Smooth muscle cell (in vitro differentiated cells): ENCODE results near the gene SLCO2A1. TPM values are rescaled to one million over a fixed set of nuclear protein-coding genes. Genes with fewer than 3 reads are reported as not detected.

Source experiments
- DNase-seq: peaks from one replicate; lab custom pipeline; 2025; ENCODE audit not compliant: unreplicated experiment; lab: John Stamatoyannopoulos, UW
- H2AFZ ChIP-seq: fragments of 200-600 bp; sonication (generic); 2 replicates; pipeline ENCODE4 v1.6.0; 2016; ENCODE audit warnings: antibody characterized with exemption, low read depth, mild to moderate bottlenecking
- H3F3A ChIP-seq: fragments of 200-600 bp; sonication (generic); 2 replicates; pipeline ENCODE4 v1.6.0; 2017; ENCODE audit warnings: antibody characterized with exemption, low read depth
- H3K27ac ChIP-seq: fragments of 200-600 bp; sonication (generic); 2 replicates; pipeline ENCODE4 v1.5.1; 2016; ENCODE audit warnings: low read depth, mild to moderate bottlenecking
- H3K27me3 ChIP-seq: fragments of 200-600 bp; sonication (generic); 2 replicates; pipeline ENCODE4 v1.6.1; 2016; ENCODE audit warnings: low read depth, mild to moderate bottlenecking
- H3K36me3 ChIP-seq: fragments of 200-600 bp; sonication (generic); 2 replicates; pipeline ENCODE4 v1.5.1; 2016; ENCODE audit warnings: low read depth
- H3K4me1 ChIP-seq: fragments of 200-600 bp; sonication (generic); 2 replicates; pipeline ENCODE4 v1.5.1; 2016; ENCODE audit warnings: low read depth
- H3K4me2 ChIP-seq: fragments of 200-600 bp; sonication (generic); 2 replicates; pipeline ENCODE4 v1.6.0; 2016; ENCODE audit warnings: mild to moderate bottlenecking
- H3K4me3 ChIP-seq: fragments of 200-600 bp; sonication (generic); 2 replicates; pipeline ENCODE4 v1.5.1; 2016; ENCODE audit warnings: mild to moderate bottlenecking
- H3K79me2 ChIP-seq: fragments of 200-600 bp; sonication (generic); 2 replicates; pipeline ENCODE4 v1.6.0; 2016; ENCODE audit warnings: low read depth, mild to moderate bottlenecking
- H3K9ac ChIP-seq: fragments of 200-600 bp; sonication (generic); 2 replicates; pipeline ENCODE4 v1.6.0; 2016; ENCODE audit warnings: low read depth
- H3K9me3 ChIP-seq: fragments of 200-600 bp; sonication (generic); replicated peaks from 2 replicates; pipeline ENCODE4 v1.5.1; 2016; ENCODE audit warnings: low read depth
- H4K20me1 ChIP-seq: fragments of 200-600 bp; sonication (generic); 2 replicates; pipeline ENCODE4 v1.6.0; 2016; ENCODE audit warnings: low read depth
- WGBS: methylation state at CpG from one replicate; pipeline ENCODE4 v1.1.7; 2016; ENCODE audit warnings: low lambda C conversion rate; 5-methylcytosine and 5-hydroxymethylcytosine counted together
- polyA plus RNA-seq: library from polyadenylated mRNA; unstranded; fragments of >200 nt; fragmentation: Nextera tagmentation; extraction: Ambion mirVana; gene quantifications from 2 replicates; pipeline ENCODE4 v1.2.1, GENCODE V29; 2016
- total RNA-seq: library from RNA; depleted of rRNA; stranded (reverse); fragments of >200 nt; gene quantifications from 2 replicates; pipeline ENCODE4 v1.2.3, GENCODE V29; 2014
- TF ChIP-seq, protein P1 (sequence below): fragments of 200-600 bp; sonication (generic); IDR thresholded peaks from 2 replicates; pipeline ENCODE4 v1.5.1; 2017; ENCODE audit warnings: borderline replicate concordance, mild to moderate bottlenecking, antibody characterized with exemption; ENCODE audit not compliant: insufficient read depth, poor library complexity, severe bottlenecking

SLCO2A1 gene
- total and polyA plus RNA-seq, 2 experiments from 2014 or later, result 7.7 to 14.2 TPM

GRCh38 chr3:133989936-133990702, 39.6 kb downstream of the SLCO2A1 start:
- H3K79me2 ChIP-seq, result no peaks in the 10 kb centered on the region
- DNase-seq, result no peak
- H3K27ac ChIP-seq, result no peak overlapping the region
- H3K36me3 ChIP-seq, result no peaks in the 10 kb centered on the region
- H3K27me3 ChIP-seq, result no peaks in the 10 kb centered on the region
- no peak overlapping the region for H3K4me3 ChIP-seq
- H2AFZ ChIP-seq, result no peak overlapping the region
- H3K9me3 ChIP-seq, result no peaks in the 10 kb centered on the region
- no peak overlapping the region for H3K4me2 ChIP-seq
- H4K20me1 ChIP-seq, result no peaks in the 10 kb centered on the region
- H3K4me1 ChIP-seq, result peaks cover 12% of the 10 kb centered on the region
- no peaks in the 10 kb centered on the region for H3F3A ChIP-seq
- 86% methylated on average over 14 of the region's 14 CpGs for WGBS
- no peak overlapping the region for H3K9ac ChIP-seq
- TF ChIP-seq, protein P1, sequence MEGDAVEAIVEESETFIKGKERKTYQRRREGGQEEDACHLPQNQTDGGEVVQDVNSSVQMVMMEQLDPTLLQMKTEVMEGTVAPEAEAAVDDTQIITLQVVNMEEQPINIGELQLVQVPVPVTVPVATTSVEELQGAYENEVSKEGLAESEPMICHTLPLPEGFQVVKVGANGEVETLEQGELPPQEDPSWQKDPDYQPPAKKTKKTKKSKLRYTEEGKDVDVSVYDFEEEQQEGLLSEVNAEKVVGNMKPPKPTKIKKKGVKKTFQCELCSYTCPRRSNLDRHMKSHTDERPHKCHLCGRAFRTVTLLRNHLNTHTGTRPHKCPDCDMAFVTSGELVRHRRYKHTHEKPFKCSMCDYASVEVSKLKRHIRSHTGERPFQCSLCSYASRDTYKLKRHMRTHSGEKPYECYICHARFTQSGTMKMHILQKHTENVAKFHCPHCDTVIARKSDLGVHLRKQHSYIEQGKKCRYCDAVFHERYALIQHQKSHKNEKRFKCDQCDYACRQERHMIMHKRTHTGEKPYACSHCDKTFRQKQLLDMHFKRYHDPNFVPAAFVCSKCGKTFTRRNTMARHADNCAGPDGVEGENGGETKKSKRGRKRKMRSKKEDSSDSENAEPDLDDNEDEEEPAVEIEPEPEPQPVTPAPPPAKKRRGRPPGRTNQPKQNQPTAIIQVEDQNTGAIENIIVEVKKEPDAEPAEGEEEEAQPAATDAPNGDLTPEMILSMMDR, result no peak

DNA sequence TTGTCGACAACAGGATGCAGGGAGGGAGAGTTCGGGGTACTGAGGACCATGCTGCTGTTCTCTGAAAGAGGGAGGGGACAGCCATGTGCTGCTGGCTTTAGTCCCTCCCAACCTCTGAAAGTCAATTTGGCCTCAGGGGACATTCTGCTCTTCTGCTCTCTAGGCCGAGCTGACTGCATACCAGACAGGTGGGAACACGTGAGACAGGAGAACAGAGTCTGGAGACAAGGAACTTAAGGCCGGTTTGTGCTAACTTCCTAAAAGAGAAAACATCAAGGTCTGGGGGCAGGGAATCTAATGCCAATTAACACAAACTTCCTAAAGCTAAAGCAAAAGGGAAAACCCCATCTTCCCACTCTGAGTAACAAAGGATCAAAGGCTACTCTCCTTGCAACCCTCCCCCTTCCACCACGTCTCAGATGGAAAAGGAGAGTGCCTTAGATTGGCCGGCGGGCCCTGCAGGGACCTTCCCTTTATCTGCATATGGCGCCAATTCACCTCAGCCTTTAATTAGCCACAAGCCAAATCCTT, 41.0 kb downstream of the SLCO2A1 start:
- no peaks in the 10 kb centered on the region for H3K27me3 ChIP-seq
- DNase-seq, result no peak
- no peaks in the 10 kb centered on the region for H3K36me3 ChIP-seq
- TF ChIP-seq, protein P1, result no peak
- H3K79me2 ChIP-seq, result no peaks in the 10 kb centered on the region
- peaks cover 12% of the 10 kb centered on the region for H3K4me1 ChIP-seq
- no peak overlapping the region for H2AFZ ChIP-seq
- H3K9ac ChIP-seq, result peak overlapping the region; percentile 7
- peak overlapping the region; percentile 36 for H3K27ac ChIP-seq
- H3K4me2 ChIP-seq, result no peak overlapping the region
- no peaks in the 10 kb centered on the region for H3F3A ChIP-seq
- H4K20me1 ChIP-seq, result no peaks in the 10 kb centered on the region
- H3K9me3 ChIP-seq, result no peaks in the 10 kb centered on the region
- 17% methylated on average over 9 of the region's 9 CpGs for WGBS
- H3K4me3 ChIP-seq, result no peak overlapping the region

GRCh38 chr3:133987948-133988484, 41.7 kb downstream of the SLCO2A1 start:
- 87% methylated on average over 2 of the region's 2 CpGs for WGBS
- no peak overlapping the region for H3K4me2 ChIP-seq
- H3K27me3 ChIP-seq, result no peaks in the 10 kb centered on the region
- H3K4me3 ChIP-seq, result no peak overlapping the region
- H3K79me2 ChIP-seq, result no peaks in the 10 kb centered on the region
- H4K20me1 ChIP-seq, result no peaks in the 10 kb centered on the region
- DNase-seq, result no peak
- no peaks in the 10 kb centered on the region for H3K9me3 ChIP-seq
- no peak overlapping the region for H2AFZ ChIP-seq
- no peaks in the 10 kb centered on the region for H3F3A ChIP-seq
- H3K27ac ChIP-seq, result no peak overlapping the region
- H3K4me1 ChIP-seq, result peaks cover 12% of the 10 kb centered on the region
- TF ChIP-seq, protein P1, result no peak
- H3K36me3 ChIP-seq, result no peaks in the 10 kb centered on the region
- H3K9ac ChIP-seq, result no peak overlapping the region

DNA sequence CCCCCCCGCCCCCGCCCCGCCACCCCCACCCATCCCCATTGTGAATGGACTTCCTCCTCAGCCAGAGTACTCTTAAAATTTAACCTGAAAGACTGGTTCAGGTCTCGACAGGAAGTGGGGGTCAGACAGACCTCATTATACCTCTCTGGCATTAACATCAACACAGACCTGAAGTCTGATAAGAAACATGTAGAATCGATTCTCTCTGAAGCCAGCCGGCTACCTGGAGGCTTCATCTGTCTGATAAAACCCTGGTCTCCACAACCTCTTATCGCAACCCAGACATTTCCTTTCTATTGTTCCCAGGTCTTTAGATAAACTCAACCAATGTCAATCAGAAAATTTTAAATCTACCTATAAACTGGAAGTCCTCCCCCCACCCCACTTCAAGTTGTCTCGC, 42.6 kb downstream of the SLCO2A1 start:
- Histone ChIP-seq H3K4me2 (no peak overlapping the region), H3K27ac (no peak overlapping the region), H3F3A (no peaks in the 10 kb centered on the region), H4K20me1 (no peaks in the 10 kb centered on the region), H3K4me3 (no peak overlapping the region), H3K36me3 (no peaks in the 10 kb centered on the region), H3K27me3 (no peaks in the 10 kb centered on the region), H2AFZ (no peak overlapping the region), H3K79me2 (peaks cover under 1% of the 10 kb centered on the region), H3K9ac (no peak overlapping the region), H3K4me1 (peaks cover 12% of the 10 kb centered on the region), H3K9me3 (no peaks in the 10 kb centered on the region)
- no peak for DNase-seq
- 44% methylated on average over 8 of the region's 8 CpGs for WGBS
- TF ChIP-seq, protein P1, result no peak
